GM12878 (cell line): ENCODE results near the gene SOX6. TPM values are rescaled to one million over a fixed set of nuclear protein-coding genes. Genes with fewer than 3 reads are reported as not detected.

ENCODE experiments used
- ATAC-seq: fragments of 200-7000 bp; cut with Tn5 transposase; 3 replicates; pipeline ENCODE4 v1.9.1; 2020; ENCODE audit warnings: mild to moderate bottlenecking, moderate library complexity
- BruUV-seq: library from RNA; stranded (reverse); fragments of 400-500 nt; replicated peaks from 2 replicates; lab custom pipeline; 2021; lab: Mats Ljungman, UMichigan
- CTCF ChIA-PET: fragments of 300-600 bp; sonication (Branson Sonifier 250); formaldehyde crosslinking; extraction: SDS; loops from one replicate; lab custom pipeline; 2021; ENCODE audit warnings: inconsistent platforms; lab: Yijun Ruan, JAX
- POLR2A ChIA-PET: fragments of 350-600 bp; formaldehyde crosslinking; extraction: SDS; loops from one replicate; lab custom pipeline; 2021; ENCODE audit warnings: inconsistent platforms; lab: Charles Lee
- RAD21 ChIA-PET: fragments of 300-600 bp; sonication (Branson Sonifier 250); formaldehyde crosslinking; loops from one replicate; lab custom pipeline; 2023; ENCODE audit warnings: antibody characterized with exemption; ENCODE audit not compliant: unreplicated experiment; lab: Charles Lee
- SMC1A ChIA-PET: fragments of 300-600 bp; sonication (Branson Sonifier 250); formaldehyde crosslinking; loops from one replicate; lab custom pipeline; 2023; ENCODE audit not compliant: unreplicated experiment, uncharacterized antibody; lab: Charles Lee
- DNase-seq: peaks from one replicate; pipeline ENCODE4 v3.0.0-alpha.2; 2011; ENCODE audit warnings: low read depth, low spot score
- FAIRE-seq: peaks from 3 replicates; lab custom pipeline; 2011; peaks lifted over from hg19 to GRCh38; lab: Jason Lieb, UNC
- H2AFZ ChIP-seq: 2 replicates; pipeline ENCODE4 v1.6.0; 2011; ENCODE audit warnings: low read depth, low read length, control low read depth; ENCODE audit not compliant: control insufficient read depth
- H3K27ac ChIP-seq: 2 replicates; pipeline ENCODE4 v1.5.1; 2011; ENCODE audit warnings: control low read depth; ENCODE audit not compliant: control insufficient read depth, insufficient read depth
- H3K27me3 ChIP-seq, 2 experiments: replicated peaks in 1 of 2; 2 replicates each; pipeline versions ENCODE4 v1.6.0 to v1.6.1; 2011; ENCODE audit warnings: low read length in 1 of 2; ENCODE audit not compliant: control insufficient read depth in 2 of 2, insufficient read depth in 2 of 2
- H3K36me3 ChIP-seq, 2 experiments: 2 replicates each; pipeline ENCODE4 v1.5.1; 2011; ENCODE audit warnings: low read length in 1 of 2; ENCODE audit not compliant: control insufficient read depth in 2 of 2, insufficient read depth in 2 of 2
- H3K4me1 ChIP-seq: 2 replicates; pipeline ENCODE4 v1.6.1; 2011; ENCODE audit warnings: mild to moderate bottlenecking, low read length, moderate library complexity, mixed read lengths; ENCODE audit not compliant: control insufficient read depth, insufficient read depth
- H3K4me2 ChIP-seq: 2 replicates; pipeline ENCODE4 v1.6.0; 2011; ENCODE audit warnings: control low read depth; ENCODE audit not compliant: control insufficient read depth, insufficient read depth
- H3K4me3 ChIP-seq: fragments of 200-600 bp; sonication (generic); 2 replicates; pipeline ENCODE4 v1.5.1; 2016
- H3K79me2 ChIP-seq: 2 replicates; pipeline ENCODE4 v1.6.0; 2011; ENCODE audit warnings: low read length; ENCODE audit not compliant: control insufficient read depth, insufficient read depth
- H3K9ac ChIP-seq: 2 replicates; pipeline ENCODE4 v1.8.0; 2011; ENCODE audit warnings: low read length, control low read depth, mixed read lengths; ENCODE audit not compliant: control insufficient read depth, insufficient read depth
- H3K9me3 ChIP-seq: replicated peaks from 3 replicates; pipeline ENCODE4 v1.5.1; 2011; ENCODE audit warnings: mild to moderate bottlenecking, low read length; ENCODE audit not compliant: control insufficient read depth, insufficient read depth
- H4K20me1 ChIP-seq: 2 replicates; pipeline ENCODE4 v1.6.0; 2011; ENCODE audit not compliant: control insufficient read depth, insufficient read depth
- BCL11A ChIP-seq: IDR thresholded peaks from 2 replicates; pipeline ENCODE4 v1.6.1; 2011; ENCODE audit warnings: low read depth, low read length
- CBX5 ChIP-seq: sonication (generic); IDR thresholded peaks from 2 replicates; pipeline ENCODE4 v1.6.1; 2016; ENCODE audit warnings: low read depth, moderate library complexity, mild to moderate bottlenecking, inconsistent platforms
- EP300 ChIP-seq, 2 experiments: fragments of 150-350 bp in 1 of 2; IDR thresholded peaks; 2 replicates each; pipeline ENCODE4 v1.6.1; 2011 to 2012; ENCODE audit warnings: low read depth in 2 of 2, low read length in 2 of 2, borderline replicate concordance in 1 of 2, improper control_type of control experiment in 1 of 2, inconsistent platforms in 1 of 2; ENCODE audit not compliant: control insufficient read depth in 1 of 2
- GABPA ChIP-seq: IDR thresholded peaks from 2 replicates; pipeline ENCODE4 v1.6.1; 2014; ENCODE audit warnings: antibody characterized with exemption, low read depth, mild to moderate bottlenecking, inconsistent platforms
- KAT2A ChIP-seq: conservative IDR thresholded peaks from 2 replicates; pipeline ENCODE4 v1.6.1; 2011; ENCODE audit warnings: low read depth, low read length; ENCODE audit not compliant: control insufficient read depth
- NFYB ChIP-seq: IDR thresholded peaks from 2 replicates; pipeline ENCODE4 v1.6.1; 2011; ENCODE audit warnings: low read depth, mild to moderate bottlenecking, low read length, improper control_type of control experiment, moderate library complexity; ENCODE audit not compliant: insufficient read depth
- SMAD5 ChIP-seq: IDR thresholded peaks from 2 replicates; pipeline ENCODE4 v1.6.1; 2016; ENCODE audit warnings: antibody characterized with exemption, low read depth
- SMARCA5 ChIP-seq: fragments of 450-650 bp; IDR thresholded peaks from 2 replicates; pipeline ENCODE4 v1.6.1; 2017; ENCODE audit warnings: mild to moderate bottlenecking
- SPI1 ChIP-seq: IDR thresholded peaks from 2 replicates; pipeline ENCODE4 v1.6.1; 2011; ENCODE audit warnings: low read depth, mild to moderate bottlenecking, low read length, moderate library complexity, borderline replicate concordance; ENCODE audit not compliant: insufficient read depth
- SUZ12 ChIP-seq: fragments of 200-600 bp; sonication (generic); IDR thresholded peaks from one replicate; pipeline ENCODE4 v1.6.1; 2018; ENCODE audit warnings: antibody characterized with exemption, mild to moderate bottlenecking; ENCODE audit not compliant: unreplicated experiment
- TCF3 ChIP-seq: IDR thresholded peaks from 2 replicates; pipeline ENCODE4 v1.6.1; 2012; ENCODE audit warnings: low read depth, mild to moderate bottlenecking, low read length, borderline replicate concordance; ENCODE audit not compliant: insufficient read depth
- WGBS: methylation state at CpG from one replicate; pipeline ENCODE4 v1.1.6; 2016; ENCODE audit warnings: low lambda C conversion rate; ENCODE audit not compliant: insufficient replicate concordance, insufficient coverage; ENCODE audit errors: missing lambda C conversion rate; 5-methylcytosine and 5-hydroxymethylcytosine counted together
- in situ Hi-C: fragments of 300-500 bp; cut with MboI; formaldehyde crosslinking; loops from 9 replicates; pipeline ENCODE4 v1.14.3; 2018; ENCODE audit warnings: mixed read lengths
- intact Hi-C: fragments of 100-400 bp; cut with micrococcal nuclease; formaldehyde crosslinking; loops from one replicate; pipeline ENCODE4 v1.14.2; 2022; ENCODE audit not compliant: unreplicated experiment
- polyA plus RNA-seq, 11 experiments: library from polyadenylated mRNA; depleted of rRNA in 4 of 11; unstranded in 6 of 11; stranded (reverse) in 5 of 11; fragments of >200 nt; fragmentation: Nextera tagmentation in 4 of 11; fragmentation: Illumina TruSeq in 1 of 11; extraction: Ambion mirVana in 4 of 11; extraction: Trizol in 1 of 11; gene quantifications; 1 replicate in 1 of 11; 2 replicates in 10 of 11; pipeline versions ENCODE4 v1.2.1 to v1.2.3, GENCODE V29; 2011 to 2016; ENCODE audit warnings: inconsistent platforms in 2 of 11, missing spikeins in 2 of 11, low read depth in 1 of 11
- total RNA-seq, 4 experiments: library from RNA; depleted of rRNA in 3 of 4; stranded (reverse); fragments of >200 nt in 3 of 4; fragmentation: Illumina TruSeq in 1 of 4; extraction: Trizol in 1 of 4; gene quantifications; 2 replicates each; pipeline versions ENCODE4 v1.2.1 to v1.2.3, GENCODE V29; 2013 to 2021
- TF ChIP-seq, protein P1 (sequence below), 3 experiments: IDR thresholded peaks in 2 of 3; conservative IDR thresholded peaks in 1 of 3; 2 replicates each; pipeline ENCODE4 v1.5.1; 2011; ENCODE audit warnings: low read depth in 3 of 3, low read length in 3 of 3, mild to moderate bottlenecking in 3 of 3, control low read depth in 2 of 3, moderate library complexity in 2 of 3, inconsistent platforms in 1 of 3, mixed read lengths in 1 of 3; ENCODE audit not compliant: control insufficient read depth in 2 of 3, insufficient read depth in 1 of 3; ENCODE audit errors: extremely low read depth in 1 of 3

Gene SOX6
- total and polyA plus RNA-seq, 10 of the 15 experiments (the other 5 are each of a cell fraction or from before 2014, with no cell fraction given), result 0.03 to 0.71 (median 0.29) TPM; not detected in 4

DNA sequence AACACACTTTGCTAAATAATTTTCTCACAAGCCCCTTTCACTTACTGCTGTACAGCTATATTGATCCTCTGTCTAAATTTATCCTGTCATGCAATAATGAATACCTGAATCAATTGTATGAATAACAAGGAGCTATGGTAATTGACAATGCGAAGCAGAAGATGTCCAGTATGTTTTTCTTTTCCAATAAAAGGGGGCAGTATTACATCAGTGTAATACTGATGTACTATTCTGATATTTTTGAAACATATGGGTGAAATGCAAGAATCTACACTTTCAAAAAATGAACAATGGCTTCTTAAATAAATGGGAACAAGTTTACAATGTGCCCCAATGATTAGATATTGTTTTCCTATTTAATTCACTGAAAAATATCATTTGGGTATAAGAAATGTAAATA, 315.1 kb downstream of the SOX6 start:
- BruUV-seq, result no TSS peak
- no peak for TF ChIP-seq SMARCA5
- Histone ChIP-seq H3K4me1 (no peaks in the 10 kb centered on the region), H2AFZ (no peak overlapping the region), H3K4me3 (no peak overlapping the region), H3K9me3 (no peaks in the 10 kb centered on the region), H3K36me3 (no peaks in the 10 kb centered on the region), H3K9ac (no peak overlapping the region), H3K4me2 (no peak overlapping the region), H3K27ac (no peak overlapping the region), H3K27me3 (no peaks in the 10 kb centered on the region), H3K79me2 (no peaks in the 10 kb centered on the region), H4K20me1 (no peaks in the 10 kb centered on the region)
- no peak for FAIRE-seq
- WGBS, result 67% methylated on average over 1 of the region's 1 CpG
- intact Hi-C loops, result no loop called here
- no peak for ATAC-seq
- CTCF ChIA-PET, result interaction anchor here (0.7 to 1.7 kb wide), 5 partner anchors 15 to 315 kb away, joined by 3 to 7 read pairs (median 3); no protein-coding TSS in a partner anchor
- DNase-seq, result no peak
- SMC1A ChIA-PET, result interaction anchor here (0.7 to 1.5 kb wide), 3 partner anchors 10 to 100 kb away, joined by 3 read pairs; no protein-coding TSS in a partner anchor
- POLR2A ChIA-PET, result no interaction called here
- in situ Hi-C loops, result no loop called here
- RAD21 ChIA-PET, result interaction anchor here (1.4 kb wide), 1 partner anchor 101 kb away, joined by 5 read pairs; no protein-coding TSS in a partner anchor

DNA sequence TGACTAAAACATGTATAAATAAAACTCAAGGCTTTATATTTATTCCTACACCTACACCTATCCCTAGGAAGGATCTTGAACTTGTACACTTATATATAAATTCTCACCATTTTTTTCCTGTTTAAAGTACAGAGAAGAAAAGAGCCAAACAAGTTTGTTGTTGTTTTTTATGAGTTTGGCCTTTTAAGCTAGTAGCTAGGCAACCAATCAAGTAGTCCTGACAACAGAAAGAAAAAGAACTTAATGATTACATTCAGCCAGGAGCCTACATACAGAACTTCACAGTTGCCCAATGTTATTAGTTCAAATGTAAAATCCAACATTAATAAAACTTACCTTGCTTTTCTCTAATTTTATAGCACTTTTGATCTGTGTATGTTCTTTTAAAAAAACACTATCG, 316.2 kb downstream of the SOX6 start:
- no peak for TF ChIP-seq KAT2A
- TF ChIP-seq SMAD5, result no peak
- TF ChIP-seq BCL11A, result no peak
- no peak for TF ChIP-seq SUZ12
- TF ChIP-seq NFYB, result no peak
- no peak for TF ChIP-seq TCF3
- TF ChIP-seq, protein P1, sequence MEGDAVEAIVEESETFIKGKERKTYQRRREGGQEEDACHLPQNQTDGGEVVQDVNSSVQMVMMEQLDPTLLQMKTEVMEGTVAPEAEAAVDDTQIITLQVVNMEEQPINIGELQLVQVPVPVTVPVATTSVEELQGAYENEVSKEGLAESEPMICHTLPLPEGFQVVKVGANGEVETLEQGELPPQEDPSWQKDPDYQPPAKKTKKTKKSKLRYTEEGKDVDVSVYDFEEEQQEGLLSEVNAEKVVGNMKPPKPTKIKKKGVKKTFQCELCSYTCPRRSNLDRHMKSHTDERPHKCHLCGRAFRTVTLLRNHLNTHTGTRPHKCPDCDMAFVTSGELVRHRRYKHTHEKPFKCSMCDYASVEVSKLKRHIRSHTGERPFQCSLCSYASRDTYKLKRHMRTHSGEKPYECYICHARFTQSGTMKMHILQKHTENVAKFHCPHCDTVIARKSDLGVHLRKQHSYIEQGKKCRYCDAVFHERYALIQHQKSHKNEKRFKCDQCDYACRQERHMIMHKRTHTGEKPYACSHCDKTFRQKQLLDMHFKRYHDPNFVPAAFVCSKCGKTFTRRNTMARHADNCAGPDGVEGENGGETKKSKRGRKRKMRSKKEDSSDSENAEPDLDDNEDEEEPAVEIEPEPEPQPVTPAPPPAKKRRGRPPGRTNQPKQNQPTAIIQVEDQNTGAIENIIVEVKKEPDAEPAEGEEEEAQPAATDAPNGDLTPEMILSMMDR (IDR thresholded peaks at IDR 0.05 in 2 of 3, conservative IDR thresholded peaks at IDR 0.05 in 1 of 3; ENCODE audit: control insufficient read depth in 2 of 3, extremely low read depth in 1 of 3, insufficient read depth in 1 of 3, low read depth in 3 of 3, low read length in 3 of 3), result no peak
- no peak for TF ChIP-seq SPI1
- TF ChIP-seq CBX5, result no peak
- no peak for TF ChIP-seq GABPA
- no peak for TF ChIP-seq EP300 (IDR thresholded peaks at IDR 0.05; ENCODE audit: borderline replicate concordance in 1 of 2, control insufficient read depth in 1 of 2, low read depth in 2 of 2, low read length in 2 of 2)
- no peaks in the 10 kb centered on the region for H3K4me1 ChIP-seq
- ChIA-PET POLR2A (no interaction called here), SMC1A (interaction anchor here (1.0 to 1.5 kb wide), 2 partner anchors 9 to 99 kb away, joined by 3 read pairs; no protein-coding TSS in a partner anchor), CTCF (interaction anchor here (1.3 to 1.7 kb wide), 2 partner anchors 51 to 187 kb away, joined by 3 to 7 read pairs; no protein-coding TSS in a partner anchor), RAD21 (interaction anchor here (1.4 kb wide), 1 partner anchor 99 kb away, joined by 5 read pairs; no protein-coding TSS in a partner anchor)
- H3K9ac ChIP-seq, result no peak overlapping the region
- no TSS peak for BruUV-seq
- H3K9me3 ChIP-seq, result no peaks in the 10 kb centered on the region
- WGBS, result 55% methylated on average over 1 of the region's 1 CpG
- in situ Hi-C loops, result no loop called here
- FAIRE-seq, result no peak
- H3K27me3 ChIP-seq, result no peaks in the 10 kb centered on the region
- ATAC-seq, result no peak
- no peaks in the 10 kb centered on the region for H4K20me1 ChIP-seq
- no peaks in the 10 kb centered on the region for H3K79me2 ChIP-seq
- H3K4me3 ChIP-seq, result no peak overlapping the region
- intact Hi-C loops, result no loop called here
- H3K4me2 ChIP-seq, result no peak overlapping the region
- no peak overlapping the region for H2AFZ ChIP-seq
- no peaks in the 10 kb centered on the region for H3K36me3 ChIP-seq
- no peak overlapping the region for H3K27ac ChIP-seq
- no peak for DNase-seq
